Heart right ventricle (tissue), 16 donors: Measurements from ENCODE around the gene TIGD2. TPM values are rescaled to one million over a fixed set of nuclear protein-coding genes. Genes with fewer than 3 reads are reported as not detected.
"Not testable (repeated sequence)": the region's sequence is repeated elsewhere in the genome, so short reads cannot be mapped to it uniquely, and the experiment has no call there.

Experiments
- ATAC-seq, 8 donors: fragments of 200-7000 bp; cut with Tn5 transposase; one replicate each; pipeline ENCODE4 v1.9.1; 2020; ENCODE audit warnings: mild to moderate bottlenecking in 8 of 8, moderate library complexity in 8 of 8, moderate number of reproducible peaks in 1 of 8
- DNase-seq, 2 donors: peaks; one replicate each; pipeline ENCODE4 v3.0.0-alpha.2; 2020
- H3K27ac ChIP-seq, 10 donors: fragments of 200-600 bp; sonication (generic) in 2 of 10; one replicate each; pipeline versions ENCODE4 v1.5.0 to v1.8.0; 2020 to 2022; ENCODE audit warnings: mild to moderate bottlenecking in 3 of 10
- H3K27me3 ChIP-seq, 7 donors: fragments of 200-600 bp; one replicate each; pipeline ENCODE4 v1.8.0; 2021 to 2022; ENCODE audit warnings: mild to moderate bottlenecking in 2 of 7
- H3K36me3 ChIP-seq, 9 donors: fragments of 200-600 bp; sonication (generic) in 1 of 9; one replicate each; pipeline versions ENCODE4 v1.5.0 to v1.8.0; 2020 to 2022; ENCODE audit warnings: mild to moderate bottlenecking in 2 of 9
- H3K4me1 ChIP-seq, 9 donors: fragments of 200-600 bp; sonication (generic) in 1 of 9; one replicate each; pipeline versions ENCODE4 v1.5.0 to v1.8.0; 2020 to 2022; ENCODE audit warnings: mild to moderate bottlenecking in 4 of 9
- H3K4me3 ChIP-seq, 10 donors: fragments of 200-600 bp; sonication (generic) in 2 of 10; one replicate each; pipeline versions ENCODE4 v1.5.0 to v1.8.0; 2020 to 2022; ENCODE audit warnings: mild to moderate bottlenecking in 7 of 10, moderate library complexity in 2 of 10
- H3K9me3 ChIP-seq, 11 donors: fragments of 200-600 bp in 10 of 11; sonication (generic) in 2 of 11; one replicate each; pipeline versions ENCODE4 v1.5.0 to v1.8.0; 2013 to 2022; ENCODE audit warnings: mild to moderate bottlenecking in 2 of 11, control low read depth in 1 of 11, moderate library complexity in 1 of 11
- WGBS, 2 donors: extraction: QIAGEN DNeasy Blood & Tissue Kit; methylation state at CpG; one replicate each; pipeline ENCODE4 v1.1.7; 2013; ENCODE audit warnings: inconsistent platforms in 1 of 2; 5-methylcytosine and 5-hydroxymethylcytosine counted together
- intact Hi-C, 10 donors: fragments of 100-400 bp; cut with DNase I; formaldehyde crosslinking; loops; one replicate each; pipeline versions ENCODE4 v1.11.1 to v1.14.2; 2022
- polyA plus RNA-seq, 2 donors: library from polyadenylated mRNA; stranded (reverse); fragments of 200-250 nt; gene quantifications; one replicate each; pipeline ENCODE4 v1.2.3, GENCODE V29; 2013
- total RNA-seq, 10 donors: library from RNA; stranded (reverse); fragmentation: NEBNext Ultra II Directional in 3 of 10; extraction: Animal tissue kit (Norgen Biotek cat#: 25700) in 3 of 10; gene quantifications; one replicate each; pipeline versions ENCODE4 v1.2.1 to v1.2.4, GENCODE V29; 2021 to 2023
- TF ChIP-seq, protein P1 (sequence below), 9 donors: fragments of 200-600 bp; sonication (generic) in 2 of 9; IDR thresholded peaks; one replicate each; pipeline versions ENCODE4 v1.5.0 to v1.8.0; 2021 to 2022; ENCODE audit warnings: antibody characterized with exemption in 9 of 9, mild to moderate bottlenecking in 5 of 9, moderate library complexity in 1 of 9
- donor health status: Arrhythmogenic right ventricular cardiomyopathy.
- donor health status: ischemic (EF 13 %, LVEDD 7.1; RV severe dilation, severe dysfunction).
- donor health status: healthy with polysubstance abuse.
- donor health status: DM: no; HTN: yes; CAD: no.
- donor health status: DM: no; HTN: no; CAD: no.
- donor health status: ischemic (EF 25% LVEDD 6.9; RV normal size, moderate dysfunction).
- donor health status: ischemic (EF 25% LVEDD 5.7; RV mildly dilated, moderate dysfunction).
- donor health status: healthy.
- donor health status: DM: yes; HTN: yes; CAD: no.
- donor health status: Ischemic cardiomyopathy.
- donor health status: ischemic (EF 35%, LVEDD 5.7; RV mildly dilated, moderate dysfunction).
- donor health status: nonischemic (EF 11% LVEDD 7.7; RV severe dilation, severe dysfunction).
- donor health status: DM: yes; HTN: yes; CAD: no.
- donor health status: PGD.
- donor health status: ischemic (EF 29% LVEDD 5.4; RV normal size, mild dysfunction).
- donor health status: nonischemic (EF 23%, LVEDD 6.1; RV moderate dilation, normal function).

The TIGD2 gene
- total and polyA plus RNA-seq, 12 donors: 1.2 to 2.8 (median 1.9) TPM

DNA sequence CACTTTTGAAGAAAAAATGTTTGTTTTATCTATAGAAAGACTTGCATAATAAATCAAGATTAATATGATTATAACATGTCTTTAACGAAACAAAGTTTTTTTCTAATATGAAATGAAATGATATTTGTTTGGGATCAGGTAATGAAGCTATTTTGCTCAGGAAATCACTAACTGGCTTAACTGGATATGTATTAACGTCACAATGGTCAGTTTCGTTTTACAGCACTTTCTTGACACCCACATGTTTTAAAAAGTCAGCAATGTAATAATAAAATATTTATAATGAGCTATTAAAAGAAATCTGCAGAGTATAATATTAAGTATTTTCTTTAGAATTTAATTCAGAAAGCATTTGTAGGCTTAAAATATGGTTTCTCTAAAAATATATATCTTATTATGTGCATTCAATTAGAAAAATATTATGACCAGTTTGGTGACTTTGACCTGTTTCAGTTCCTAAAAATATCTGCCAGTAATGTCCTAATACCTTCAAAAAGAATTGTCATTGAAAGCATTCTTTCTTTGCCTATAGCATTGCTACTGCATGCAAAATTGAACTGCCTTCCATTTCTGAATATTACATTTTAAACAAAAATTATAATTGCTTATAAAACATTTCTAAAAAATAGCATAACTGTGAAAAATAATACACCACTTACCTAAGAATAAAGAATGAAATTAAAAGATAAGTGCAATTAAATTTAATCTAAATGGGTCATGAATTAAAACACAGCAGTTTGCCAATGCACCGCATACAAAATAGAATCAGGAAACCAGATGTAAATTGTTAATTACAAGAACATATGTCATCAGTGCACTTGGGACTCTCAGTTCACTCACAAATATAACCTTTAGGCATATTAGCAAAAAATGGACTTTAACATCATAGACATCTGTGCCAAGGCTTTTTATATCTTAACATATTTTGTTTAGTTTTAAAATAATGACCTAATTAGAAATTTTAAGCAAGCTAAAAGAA lies 31.6 kb downstream of the TIGD2 start:
- H3K4me1 ChIP-seq: peaks cover 0 to 5% (median 0%) of the 10 kb centered on the region in 9 donors
- TF ChIP-seq, protein P1, sequence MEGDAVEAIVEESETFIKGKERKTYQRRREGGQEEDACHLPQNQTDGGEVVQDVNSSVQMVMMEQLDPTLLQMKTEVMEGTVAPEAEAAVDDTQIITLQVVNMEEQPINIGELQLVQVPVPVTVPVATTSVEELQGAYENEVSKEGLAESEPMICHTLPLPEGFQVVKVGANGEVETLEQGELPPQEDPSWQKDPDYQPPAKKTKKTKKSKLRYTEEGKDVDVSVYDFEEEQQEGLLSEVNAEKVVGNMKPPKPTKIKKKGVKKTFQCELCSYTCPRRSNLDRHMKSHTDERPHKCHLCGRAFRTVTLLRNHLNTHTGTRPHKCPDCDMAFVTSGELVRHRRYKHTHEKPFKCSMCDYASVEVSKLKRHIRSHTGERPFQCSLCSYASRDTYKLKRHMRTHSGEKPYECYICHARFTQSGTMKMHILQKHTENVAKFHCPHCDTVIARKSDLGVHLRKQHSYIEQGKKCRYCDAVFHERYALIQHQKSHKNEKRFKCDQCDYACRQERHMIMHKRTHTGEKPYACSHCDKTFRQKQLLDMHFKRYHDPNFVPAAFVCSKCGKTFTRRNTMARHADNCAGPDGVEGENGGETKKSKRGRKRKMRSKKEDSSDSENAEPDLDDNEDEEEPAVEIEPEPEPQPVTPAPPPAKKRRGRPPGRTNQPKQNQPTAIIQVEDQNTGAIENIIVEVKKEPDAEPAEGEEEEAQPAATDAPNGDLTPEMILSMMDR (IDR thresholded peaks at IDR 0.05): no peak
- no peak for ATAC-seq
- no peak overlapping the region for H3K4me3 ChIP-seq
- H3K9me3 ChIP-seq: peaks cover 0 to 12% (median 0%) of the 10 kb centered on the region in 11 donors
- no peaks in the 10 kb centered on the region for H3K27me3 ChIP-seq
- no peak overlapping the region for H3K27ac ChIP-seq
- no peaks in the 10 kb centered on the region for H3K36me3 ChIP-seq
- intact Hi-C loops: no loop called here
- 49 to 69% methylated on average over 4 of the region's 4 CpGs for WGBS, 2 donors
- no peak for DNase-seq

DNA sequence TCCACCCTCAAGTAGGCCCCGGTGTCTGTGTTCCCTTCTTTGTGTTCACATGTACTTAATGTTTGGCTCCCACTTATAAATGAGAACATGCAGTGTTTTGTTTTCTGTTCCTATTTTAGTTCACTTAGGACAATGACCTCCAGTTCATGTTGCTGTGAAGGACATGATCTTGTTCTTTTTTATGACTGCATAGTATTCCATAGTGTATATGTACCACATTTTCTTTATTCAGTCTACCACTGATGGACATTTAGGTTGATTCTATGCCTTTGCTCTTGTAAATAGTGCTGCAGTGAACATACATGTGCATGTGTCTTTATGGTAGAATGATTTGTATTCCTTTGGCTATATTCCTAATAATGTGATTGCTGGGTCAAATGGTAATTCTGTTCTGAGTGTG lies 33.3 kb downstream of the TIGD2 start:
- 93 to 100% methylated on average over 1 of the region's 1 CpG for WGBS, 2 donors
- H3K36me3 ChIP-seq, H3K27me3 ChIP-seq, intact Hi-C loops, H3K4me1 ChIP-seq, H3K27ac ChIP-seq, H3K4me3 ChIP-seq, DNase-seq, ATAC-seq: not testable (repeated sequence)
- H3K9me3 ChIP-seq: peaks cover 0 to 12% (median 0%) of the 10 kb centered on the region in 11 donors

DNA sequence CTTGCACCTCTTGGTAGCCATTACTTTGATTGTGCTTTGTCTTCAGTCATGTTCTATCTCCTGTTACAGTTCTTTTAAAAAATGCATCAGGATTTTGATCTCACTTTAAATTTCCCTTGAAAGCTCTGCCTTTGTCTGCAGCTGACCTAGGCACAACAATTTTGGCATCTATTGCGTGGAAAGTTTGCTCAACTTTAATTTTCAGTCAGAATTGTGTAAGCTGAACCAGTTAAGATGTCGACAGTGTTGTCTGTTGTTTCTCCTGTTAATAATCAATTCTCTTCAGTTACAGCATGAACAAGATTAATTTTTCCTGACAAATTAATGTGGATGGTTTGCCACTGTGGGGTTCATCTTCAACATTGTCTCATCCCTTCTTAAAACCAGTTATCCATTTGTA lies 34.9 kb downstream of the TIGD2 start:
- 95 to 96% methylated on average over 2 of the region's 2 CpGs for WGBS, 2 donors
- Histone ChIP-seq H3K4me3 (no peak overlapping the region), H3K36me3 (no peaks in the 10 kb centered on the region), H3K4me1 (peaks cover 0 to 5% (median 0%) of the 10 kb centered on the region in 9 donors), H3K27me3 (no peaks in the 10 kb centered on the region), H3K9me3 (peaks cover 0 to 12% (median 0%) of the 10 kb centered on the region in 11 donors), H3K27ac (no peak overlapping the region)
- no peak for DNase-seq
- intact Hi-C loops: no loop called here
- TF ChIP-seq, protein P1 (IDR thresholded peaks at IDR 0.05): no peak
- no peak for ATAC-seq

DNA sequence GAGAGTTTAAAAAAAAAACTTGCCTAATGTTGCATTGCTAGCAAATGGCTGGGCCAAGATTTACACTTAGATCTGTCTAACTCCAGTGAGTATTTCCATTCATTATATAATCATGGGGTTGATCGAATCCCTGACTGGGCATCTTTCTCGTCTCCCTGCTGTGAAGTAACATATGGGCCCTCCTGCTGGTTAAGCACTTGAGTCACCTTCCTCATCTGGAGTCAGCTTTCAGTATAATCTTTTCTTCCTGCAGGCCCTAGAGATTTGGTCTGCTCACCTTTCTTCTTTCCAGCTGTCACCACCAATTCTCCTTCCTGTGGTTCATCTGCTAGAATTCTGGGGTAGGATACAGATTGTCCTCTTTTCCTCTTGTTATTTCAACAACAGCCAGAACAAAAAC lies 41.6 kb downstream of the TIGD2 start:
- WGBS, 2 donors: 52 to 73% methylated on average over 2 of the region's 2 CpGs

More for the DNA sequence above, 41.6 kb downstream of the TIGD2 start:
- intact Hi-C loops: loop anchor here in 2 of 10 donors (10.0 kb wide), 2 partner anchors 72 to 282 kb away; no protein-coding TSS in a partner anchor
- DNase-seq (no peak), ATAC-seq (no peak)
- TF ChIP-seq, protein P1 (IDR thresholded peaks at IDR 0.05): no peak
- H3K4me1 ChIP-seq: no peaks in the 10 kb centered on the region
- no peaks in the 10 kb centered on the region for H3K27me3 ChIP-seq
- H3K36me3 ChIP-seq: no peaks in the 10 kb centered on the region
- no peak overlapping the region for H3K27ac ChIP-seq
- no peak overlapping the region for H3K4me3 ChIP-seq
- no peaks in the 10 kb centered on the region for H3K9me3 ChIP-seq
